NOMO-1 (cell line): Measurements from ENCODE around the gene GLDC.
"Not testable (repeated sequence)": the region's sequence is repeated elsewhere in the genome, so short reads cannot be mapped to it uniquely, and the experiment has no call there.

ENCODE experiments used
- DNase-seq, 2 experiments: peaks; one replicate each; lab custom pipeline; 2025; ENCODE audit not compliant: unreplicated experiment in 2 of 2; lab: John Stamatoyannopoulos, UW

GLDC gene

DNA sequence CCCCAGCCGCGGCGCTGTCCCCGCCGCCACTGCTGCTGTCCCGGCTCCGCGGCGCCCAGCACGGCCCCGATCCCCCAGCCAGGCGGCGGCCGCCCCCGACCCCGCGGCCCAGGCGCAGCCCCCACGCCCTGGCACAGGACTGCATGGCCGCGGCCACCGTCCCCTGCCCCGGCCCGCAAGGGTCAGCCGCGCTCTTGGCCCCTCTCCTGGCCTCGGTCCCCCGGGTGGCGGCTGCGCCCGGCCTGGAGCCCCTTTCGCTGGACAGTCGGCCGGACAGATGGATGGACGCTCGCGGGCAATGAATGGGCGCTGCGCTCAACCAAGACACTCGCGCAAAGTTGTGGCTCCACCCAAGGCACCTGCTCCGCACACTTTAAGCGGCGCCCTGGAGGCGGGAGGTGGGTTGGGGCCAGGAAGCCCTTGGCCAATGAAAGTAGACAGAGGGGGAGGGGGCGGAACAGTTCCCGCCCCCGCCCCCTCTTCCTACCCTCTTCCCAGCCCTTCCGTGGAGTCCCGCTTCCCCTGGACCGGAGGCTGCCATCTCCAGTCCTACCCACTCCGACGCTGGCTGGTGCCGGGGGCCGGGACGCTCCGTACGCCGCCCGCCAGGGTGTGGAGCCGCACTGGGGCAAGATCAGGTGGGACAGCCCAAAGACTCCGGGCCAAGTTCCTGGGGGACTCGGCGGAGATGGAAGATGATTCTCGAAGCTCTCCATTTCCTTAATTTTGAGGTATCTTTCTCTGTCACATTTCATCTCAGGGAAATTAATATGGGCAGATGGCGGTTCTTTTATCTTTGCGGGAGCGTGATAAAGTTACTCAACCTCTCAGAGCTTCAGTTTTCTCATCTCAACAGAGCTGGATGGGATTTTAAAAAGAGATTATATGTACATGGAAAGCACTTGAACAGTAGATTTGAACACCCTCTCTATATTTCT lies at the start of gene GLDC:
Gene GLDC (minus strand): TSS at position 375 of the 938 bp plus-strand sequence. CDS start 230 bp downstream, at position 145.
- DNase-seq: no peak

DNA sequence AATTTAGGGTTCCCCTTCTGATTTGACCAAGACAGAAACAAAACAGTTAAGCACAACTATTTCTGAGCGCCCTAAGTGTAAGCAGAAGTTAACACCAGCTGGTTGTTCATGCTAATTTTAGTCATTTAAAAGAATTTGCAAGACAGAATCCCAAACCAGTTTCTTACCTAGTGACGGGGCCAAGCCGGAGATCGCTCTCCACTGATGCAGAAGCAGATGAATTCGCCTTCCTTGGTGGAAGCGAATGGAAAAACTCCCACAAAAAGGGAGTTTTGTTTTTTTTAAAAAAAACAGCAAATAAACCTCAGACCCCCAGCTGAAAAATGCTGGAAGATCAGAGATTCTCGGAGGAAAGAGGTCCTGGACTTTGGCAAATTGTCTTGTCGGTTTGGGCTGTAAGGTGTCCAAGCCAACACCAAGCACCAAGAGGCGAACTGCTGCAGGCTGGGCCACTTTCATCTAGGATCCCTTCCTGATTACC lies 47.4 kb upstream of the GLDC start:
- no peak for DNase-seq

DNA sequence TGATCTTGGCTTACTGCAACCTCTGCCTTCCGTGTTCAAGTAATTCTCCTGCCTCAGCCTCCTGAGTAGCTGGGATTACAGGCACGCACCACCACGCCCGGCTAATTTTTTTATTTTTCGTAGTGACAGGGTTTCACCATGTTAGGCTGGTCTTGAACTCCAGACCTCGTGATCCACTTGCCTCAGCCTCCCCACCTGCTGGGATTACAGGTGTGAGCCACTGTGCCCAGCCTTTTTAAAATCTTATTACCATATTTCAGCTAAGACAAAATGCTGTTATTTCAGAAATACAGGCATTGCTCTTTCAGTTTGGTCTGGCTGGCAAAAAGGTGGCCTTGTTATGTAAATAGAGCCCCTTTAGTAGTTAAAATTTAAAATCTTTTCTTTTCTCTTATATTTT lies 46.9 kb upstream of the GLDC start:
- DNase-seq: no peak

GRCh38 chr9:6690675-6691070 lies 45.1 kb upstream of the GLDC start:
- DNase-seq: not testable (repeated sequence)

- DNase-seq: no peak
Observed at GRCh38 chr9:6689893-6690674, 44.6 kb upstream of the GLDC start.

GRCh38 chr9:6687180-6687579 lies 41.7 kb upstream of the GLDC start:
- no peak for DNase-seq

DNA sequence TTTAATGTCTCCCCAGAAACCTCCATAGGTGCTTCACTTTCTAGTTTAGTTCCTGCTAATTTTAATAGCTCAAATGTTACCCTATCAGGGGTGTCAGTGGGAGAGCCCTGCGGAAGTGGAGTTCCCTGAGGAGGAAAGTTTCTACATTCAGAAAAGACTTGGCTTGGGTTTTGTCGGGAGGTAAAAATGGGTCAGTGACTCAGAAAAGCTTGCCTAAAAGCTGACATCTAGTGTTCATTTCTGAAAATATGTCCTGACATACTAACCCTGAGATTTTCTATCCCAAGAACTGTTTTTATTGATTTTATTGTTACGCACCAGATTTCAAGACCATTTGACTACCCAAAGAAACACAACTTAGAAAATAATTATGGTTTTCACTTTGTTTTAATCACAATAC lies 40.9 kb upstream of the GLDC start:
- DNase-seq: no peak

DNA sequence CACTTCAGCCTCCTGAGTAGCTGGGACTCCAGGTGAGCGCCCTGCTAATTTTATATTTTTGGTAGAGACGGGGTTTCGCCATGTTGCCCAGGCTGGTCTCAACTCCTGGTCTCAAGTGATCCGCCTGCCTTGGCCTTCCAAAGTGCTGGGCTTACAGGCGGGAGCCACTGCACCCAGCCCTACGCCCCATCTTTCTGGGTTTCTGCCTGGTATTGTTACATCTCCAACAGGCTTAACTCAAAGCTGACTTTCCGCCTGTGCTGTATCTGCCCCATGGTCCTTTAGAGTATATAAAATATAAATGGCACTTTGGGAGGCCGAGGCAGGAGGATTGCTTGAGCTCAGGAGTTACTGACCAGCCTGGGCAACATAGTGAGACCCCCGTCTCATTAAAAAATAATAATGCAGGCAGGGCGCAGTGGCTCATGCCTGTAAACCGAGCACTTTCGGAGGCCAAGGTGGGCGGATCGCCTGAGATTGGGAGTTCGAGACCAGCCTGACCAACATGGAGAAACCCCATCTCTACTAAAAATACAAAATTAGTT lies 36.5 kb upstream of the GLDC start:
- DNase-seq: no peak

DNA sequence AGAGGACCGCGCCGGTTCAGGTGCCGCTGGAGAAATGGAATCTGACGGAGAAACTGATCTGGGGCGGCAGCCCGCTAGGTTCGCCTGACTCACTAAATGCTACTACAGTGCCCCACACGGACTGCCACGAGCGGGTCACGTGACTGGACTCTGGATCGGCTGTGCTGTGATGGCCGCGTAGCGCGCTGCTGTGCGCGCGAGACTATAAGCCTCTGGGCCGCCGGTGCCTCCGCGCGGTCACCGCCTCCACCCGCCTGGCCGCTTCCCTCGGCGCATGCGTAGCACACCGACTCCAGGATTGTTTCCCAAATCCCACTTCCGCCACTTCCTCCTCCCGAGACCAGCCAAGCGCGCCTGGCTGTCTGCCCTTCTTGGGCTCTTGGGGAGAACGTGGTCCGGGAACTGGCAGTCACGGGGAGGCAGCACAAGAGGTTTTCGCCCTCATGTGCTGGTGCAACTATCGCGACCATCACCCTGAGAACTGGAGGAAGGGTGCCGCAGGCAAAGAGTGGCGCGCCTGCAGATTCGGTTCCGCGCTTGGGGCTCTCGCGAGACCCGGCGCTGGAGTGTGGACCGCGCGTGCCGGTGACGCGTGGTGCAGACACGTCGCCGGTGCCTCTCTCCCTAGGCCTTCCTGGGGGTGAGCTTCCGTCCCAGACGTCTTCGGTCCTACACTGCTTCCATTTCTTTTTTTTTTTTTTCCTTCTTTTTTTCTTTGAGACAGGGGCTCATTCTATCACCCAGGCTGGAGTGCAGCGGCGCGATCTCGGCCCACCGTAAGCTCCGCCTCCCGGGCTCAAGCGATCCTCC lies 35.8 kb upstream of the GLDC start:
- DNase-seq: peak; percentile 75 to 84

GRCh38 chr9:6680797-6681146 lies 35.2 kb upstream of the GLDC start:
- DNase-seq: no peak

DNA sequence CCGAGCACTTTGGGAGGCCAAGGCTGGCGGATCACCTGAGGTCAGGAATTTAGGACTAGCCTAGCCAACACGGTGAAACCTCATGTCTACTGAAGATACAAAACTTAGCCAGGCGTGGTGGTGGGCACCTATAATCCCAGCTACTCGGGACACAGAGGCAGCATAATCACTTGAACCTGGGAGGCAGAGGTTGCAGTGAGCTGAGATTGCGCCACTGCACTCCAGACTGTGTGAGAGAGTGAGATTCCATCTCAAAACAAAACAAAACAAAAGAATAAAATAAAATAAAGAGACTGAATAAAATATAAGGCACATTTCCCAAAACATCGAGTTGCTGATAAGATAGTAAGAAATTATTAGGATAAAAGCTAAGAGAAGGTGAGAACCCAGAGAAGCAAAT lies 32.3 kb upstream of the GLDC start:
- DNase-seq: no peak

- DNase-seq: no peak
Observed at GRCh38 chr9:6676254-6676921, 30.9 kb upstream of the GLDC start.

- DNase-seq: no peak
Observed at GRCh38 chr9:6675268-6675667, 29.7 kb upstream of the GLDC start.

DNA sequence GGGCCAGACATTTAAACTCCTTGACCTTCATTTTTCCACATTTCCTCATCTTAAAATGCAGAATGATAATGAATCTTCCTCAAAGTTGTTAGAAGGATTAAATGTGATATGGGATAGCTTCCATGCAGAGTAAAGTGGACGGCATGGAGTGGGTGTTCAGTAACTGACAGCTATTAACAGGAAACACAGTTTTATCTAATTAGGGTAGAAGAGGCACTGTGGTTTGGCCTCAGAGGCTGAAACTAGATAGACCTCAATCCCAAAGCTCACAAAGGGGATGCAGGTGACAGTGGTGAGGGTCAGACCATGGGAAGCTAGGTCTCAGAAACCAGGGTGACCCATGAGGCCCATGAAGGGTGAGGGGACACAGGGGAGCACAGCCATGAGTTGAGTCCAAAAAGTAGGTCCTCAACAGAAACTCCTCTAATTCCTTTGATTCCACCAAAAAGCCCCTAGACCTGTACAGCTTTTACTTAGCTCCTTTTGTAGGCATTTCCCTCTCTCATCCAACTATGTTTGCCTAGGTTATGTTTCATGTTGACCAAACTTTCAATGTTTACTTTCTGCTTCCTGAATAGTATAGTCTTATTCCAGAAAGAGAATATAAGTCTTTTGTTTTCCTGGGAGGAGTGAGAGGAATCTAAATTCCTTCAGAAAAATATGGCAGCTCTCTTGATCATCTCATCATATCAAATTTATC lies 27.9 kb upstream of the GLDC start:
- DNase-seq: no peak

DNA sequence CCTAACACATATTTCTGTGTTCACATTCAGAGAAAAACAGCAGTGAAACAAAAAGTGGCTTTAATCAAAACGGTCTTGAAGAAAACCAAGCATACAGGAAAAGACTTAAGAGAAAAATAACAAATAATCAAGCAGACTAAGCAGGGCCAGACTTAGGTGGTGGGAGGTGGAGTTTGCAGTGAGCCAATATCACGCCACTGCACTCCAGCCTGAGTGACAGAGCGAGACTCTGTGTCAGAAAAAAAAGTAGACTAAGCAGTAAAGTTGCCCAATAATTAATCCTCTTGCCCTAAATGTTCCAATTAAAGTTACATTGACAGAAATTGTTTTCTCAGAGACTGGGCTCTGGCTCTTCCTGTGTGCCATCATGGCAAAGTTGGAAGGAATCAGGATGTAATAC lies 26.6 kb upstream of the GLDC start:
- DNase-seq: no peak

DNA sequence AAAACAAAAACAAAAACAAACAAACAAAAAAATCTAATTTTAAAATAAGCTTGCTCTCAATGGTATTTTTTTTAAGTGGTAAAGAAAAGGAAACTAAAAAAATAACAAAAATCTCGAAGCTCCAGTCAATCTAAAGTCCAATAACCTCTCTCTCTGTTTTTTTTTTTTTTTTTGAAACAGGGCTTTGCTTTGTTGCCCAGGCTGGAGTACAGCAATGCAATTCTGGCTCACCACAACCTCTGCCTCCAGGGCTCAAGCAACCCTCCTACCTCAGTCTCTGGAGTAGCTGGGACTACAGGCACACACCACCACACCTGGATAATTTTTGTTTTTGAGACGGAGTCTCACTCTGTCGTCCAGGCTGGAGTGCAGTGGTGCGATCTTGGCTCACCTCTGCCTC lies 25.9 kb upstream of the GLDC start:
- no peak for DNase-seq

- no peak for DNase-seq
Observed at GRCh38 chr9:6669881-6670280, 24.4 kb upstream of the GLDC start.

- DNase-seq: no peak
Observed at GRCh38 chr9:6667633-6668280, 22.2 kb upstream of the GLDC start.

DNA sequence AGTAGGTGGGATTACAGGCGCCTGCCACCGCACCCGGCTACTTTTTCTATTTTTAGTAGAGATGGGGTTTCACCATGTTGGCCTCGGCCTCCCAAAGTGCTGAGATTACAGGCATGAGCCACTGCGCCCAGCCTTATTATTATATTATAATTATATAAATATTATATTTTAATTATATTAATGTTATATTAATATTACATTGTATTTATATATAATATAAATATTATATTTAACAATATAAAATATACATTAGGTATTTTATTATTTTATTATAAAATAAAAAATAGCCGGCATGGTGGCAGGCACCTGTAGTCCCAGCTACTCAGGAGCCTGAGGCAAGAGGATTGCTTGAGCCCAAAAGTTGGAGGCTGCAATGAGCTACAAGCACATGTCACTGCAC lies 21.6 kb upstream of the GLDC start:
- no peak for DNase-seq
